ENCODE results near the gene LPP.

LPP gene

DNA sequence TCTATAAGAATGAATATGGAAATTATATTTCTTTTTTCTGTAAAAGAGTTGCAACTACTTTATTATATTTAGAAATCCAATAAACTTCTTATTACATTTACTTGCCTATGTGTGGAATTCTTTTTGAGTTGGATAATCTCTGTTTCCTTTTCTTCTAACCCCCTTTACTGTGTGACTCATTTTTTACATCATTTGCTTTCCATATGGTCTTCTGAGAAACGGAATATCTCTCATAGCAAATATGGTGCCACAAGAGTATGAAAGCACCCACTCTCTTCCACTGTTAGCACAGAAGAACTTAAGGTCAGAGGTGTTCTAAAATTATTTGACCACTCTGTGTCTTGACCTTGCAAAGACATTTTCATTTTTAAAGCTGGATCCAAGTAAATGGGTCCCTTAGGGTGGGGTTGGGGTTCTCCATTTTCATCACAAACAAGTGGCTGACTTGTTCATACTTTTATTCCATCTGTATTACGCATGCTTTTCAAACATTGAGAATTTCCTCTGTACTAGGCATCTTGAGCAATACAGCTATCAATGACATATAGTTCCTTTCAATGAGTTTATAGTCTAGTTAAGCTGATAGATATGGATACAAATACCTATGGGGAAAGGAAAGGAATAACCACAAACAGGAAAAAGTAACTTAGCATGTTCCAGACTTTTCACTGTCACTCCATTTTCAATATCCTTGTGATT is 736.8 kb downstream of the LPP start:
- no peak for DNase-seq (ENCODE audit: low read depth in 2 of 2, low spot score in 1 of 2)

DNA sequence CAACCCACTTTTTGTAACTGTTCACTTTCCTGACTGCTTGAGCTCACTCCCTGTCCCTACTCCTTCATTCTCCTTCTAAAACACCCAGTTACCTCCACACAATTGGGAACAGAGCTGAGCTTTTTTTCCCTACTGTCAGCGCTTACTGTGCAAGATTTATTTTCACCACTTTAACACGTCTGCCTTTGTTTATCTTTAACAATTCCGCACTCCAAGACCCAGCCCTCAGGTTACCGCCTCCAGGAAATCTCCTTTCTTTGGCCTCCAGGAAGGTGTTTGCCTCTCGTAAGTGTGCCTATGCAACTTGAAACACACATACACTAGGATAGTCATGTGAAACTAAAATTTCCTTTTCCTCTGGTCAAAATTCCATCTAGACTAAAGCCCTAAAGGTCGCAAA is 745.9 kb downstream of the LPP start:
- no peak for DNase-seq (ENCODE audit: low read depth in 2 of 2, low spot score in 1 of 2)

DNA sequence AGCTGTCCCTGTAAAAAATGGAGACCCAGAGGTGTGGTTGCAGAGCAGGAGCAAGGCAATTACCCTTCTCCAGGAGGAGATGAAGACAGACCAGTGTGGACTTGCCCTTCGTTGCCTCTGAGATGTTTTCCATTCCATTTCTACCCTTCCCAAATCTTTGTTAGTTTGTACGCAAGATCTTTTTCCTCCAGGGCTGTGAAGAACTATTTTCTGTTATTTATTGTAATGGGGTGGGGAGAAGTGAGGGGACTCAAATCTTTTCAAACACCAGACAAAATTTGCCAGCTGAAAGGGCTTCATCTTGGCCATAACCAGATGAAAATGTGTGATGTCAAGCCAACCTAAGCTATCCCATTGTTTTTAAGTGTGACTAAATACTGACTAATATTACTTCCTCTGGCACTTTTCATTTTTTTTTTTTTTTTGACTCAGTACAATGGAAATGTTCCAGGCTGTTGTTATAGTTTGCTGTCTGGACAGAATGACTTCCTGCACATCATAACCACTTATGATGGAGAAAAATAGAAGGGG is 746.5 kb downstream of the LPP start:
- DNase-seq (ENCODE audit: low read depth in 2 of 2, low spot score in 1 of 2): no peak

DNA sequence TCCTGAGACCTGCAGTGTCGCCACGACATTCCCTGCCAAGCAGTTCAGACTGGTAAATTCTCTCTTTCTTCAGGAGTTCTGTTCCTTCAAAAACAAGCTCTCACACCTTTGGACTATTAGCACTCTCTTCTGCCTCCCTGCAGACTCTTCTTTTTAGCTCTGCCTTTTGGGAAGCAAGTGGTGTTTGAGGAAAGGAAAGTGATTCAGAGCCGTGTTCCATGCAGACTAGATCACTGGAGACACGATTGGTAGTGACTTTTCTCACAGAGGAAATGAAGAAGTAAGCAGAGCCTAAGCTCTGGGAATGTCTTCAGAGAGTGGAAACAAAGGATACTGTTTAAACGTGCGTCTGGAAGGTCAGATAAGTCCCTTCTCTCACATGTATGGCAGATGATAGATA is 747.2 kb downstream of the LPP start:
- DNase-seq (ENCODE audit: low read depth in 2 of 2, low spot score in 1 of 2): no peak

DNA sequence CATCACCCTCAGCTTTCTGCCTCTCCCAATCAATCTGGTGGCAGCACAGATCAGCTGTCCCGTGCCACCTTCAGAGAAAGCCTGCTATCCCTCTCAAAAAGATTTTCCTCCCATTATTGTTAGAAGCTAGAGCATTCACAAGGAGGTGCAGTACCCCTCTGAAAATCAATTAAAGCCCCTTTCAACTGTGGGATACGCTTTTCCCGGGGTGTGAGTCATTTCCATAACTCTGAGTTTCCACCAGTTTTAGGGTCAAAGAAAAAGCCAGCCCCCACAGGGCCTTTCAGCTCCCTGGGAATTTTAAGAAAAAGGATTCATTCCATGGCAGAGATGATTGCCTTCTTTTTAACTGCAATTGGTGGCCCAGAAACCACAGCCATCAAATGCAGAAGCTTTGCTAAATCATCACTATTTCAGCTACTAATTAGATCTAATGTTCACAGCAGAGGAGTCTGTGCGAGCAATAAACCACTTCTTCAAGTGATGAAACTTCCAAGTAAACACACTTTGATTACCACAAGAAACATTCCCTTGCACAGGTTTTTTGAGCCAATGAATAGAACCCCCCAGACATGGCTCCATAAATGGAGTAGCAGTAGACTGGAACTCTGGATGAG is 747.8 kb downstream of the LPP start:
- no peak for DNase-seq (ENCODE audit: low read depth in 2 of 2, low spot score in 1 of 2)

DNA sequence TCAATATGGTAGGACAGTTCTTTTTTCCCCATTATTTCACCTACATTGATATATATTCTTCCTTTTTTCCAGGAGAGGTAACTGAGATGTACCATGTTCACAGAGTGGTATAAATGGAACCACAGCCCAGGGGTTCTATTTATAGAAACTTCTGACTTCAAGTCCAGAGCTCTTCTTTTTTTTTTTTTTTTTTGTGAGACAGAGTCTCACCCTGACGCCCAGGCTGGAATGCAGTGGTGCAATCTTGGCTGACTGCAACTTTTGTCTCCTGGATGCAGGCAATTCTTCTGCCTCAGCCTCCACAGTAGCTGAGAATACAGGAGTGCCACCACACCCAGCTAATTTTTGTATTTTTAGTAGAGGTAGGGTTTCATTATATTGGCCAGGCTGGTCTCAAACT is 750.7 kb downstream of the LPP start:
- no peak for DNase-seq (ENCODE audit: low read depth in 2 of 2, low spot score in 1 of 2)

DNA sequence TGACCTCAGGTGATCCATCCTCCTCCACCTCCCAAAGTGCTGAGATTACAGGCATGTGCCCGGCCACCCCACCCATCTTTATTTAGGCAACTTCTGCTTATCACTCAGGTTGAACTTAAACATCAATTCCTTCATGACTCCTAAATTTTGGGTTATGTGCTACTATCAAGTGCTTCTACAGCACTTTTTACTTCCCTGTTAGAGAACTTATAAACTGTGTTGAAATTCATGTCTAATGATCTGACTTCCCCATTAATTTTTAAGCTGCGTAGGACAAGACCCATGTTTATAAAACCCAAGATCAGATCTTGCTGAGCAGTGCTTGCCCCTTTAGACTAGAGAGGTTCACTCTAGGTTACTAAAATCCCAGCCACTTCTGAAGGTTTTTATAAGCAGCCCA is 751.6 kb downstream of the LPP start:
- no peak for DNase-seq (ENCODE audit: low read depth in 2 of 2, low spot score in 1 of 2)

DNA sequence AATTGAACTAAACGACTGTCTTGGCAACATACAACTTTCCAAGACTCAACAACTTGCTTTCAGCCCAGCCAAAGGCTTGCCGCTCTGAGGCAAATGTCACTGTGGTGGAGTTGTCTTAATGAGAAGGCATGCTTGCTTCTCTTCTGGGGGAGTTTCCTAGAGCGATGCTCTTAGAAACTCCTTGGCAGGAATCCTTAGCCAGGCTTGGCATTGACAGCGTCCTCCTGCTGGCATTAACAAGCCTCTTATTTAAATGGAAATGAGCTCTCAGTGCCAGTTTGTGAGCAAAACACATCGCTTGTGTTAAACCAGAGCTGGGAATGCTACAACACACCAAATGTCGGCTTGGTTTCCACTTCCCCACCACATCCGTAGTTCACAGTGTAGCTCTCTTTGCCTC is 752.3 kb downstream of the LPP start:
- DNase-seq (ENCODE audit: low read depth in 2 of 2, low spot score in 1 of 2): no peak

DNA sequence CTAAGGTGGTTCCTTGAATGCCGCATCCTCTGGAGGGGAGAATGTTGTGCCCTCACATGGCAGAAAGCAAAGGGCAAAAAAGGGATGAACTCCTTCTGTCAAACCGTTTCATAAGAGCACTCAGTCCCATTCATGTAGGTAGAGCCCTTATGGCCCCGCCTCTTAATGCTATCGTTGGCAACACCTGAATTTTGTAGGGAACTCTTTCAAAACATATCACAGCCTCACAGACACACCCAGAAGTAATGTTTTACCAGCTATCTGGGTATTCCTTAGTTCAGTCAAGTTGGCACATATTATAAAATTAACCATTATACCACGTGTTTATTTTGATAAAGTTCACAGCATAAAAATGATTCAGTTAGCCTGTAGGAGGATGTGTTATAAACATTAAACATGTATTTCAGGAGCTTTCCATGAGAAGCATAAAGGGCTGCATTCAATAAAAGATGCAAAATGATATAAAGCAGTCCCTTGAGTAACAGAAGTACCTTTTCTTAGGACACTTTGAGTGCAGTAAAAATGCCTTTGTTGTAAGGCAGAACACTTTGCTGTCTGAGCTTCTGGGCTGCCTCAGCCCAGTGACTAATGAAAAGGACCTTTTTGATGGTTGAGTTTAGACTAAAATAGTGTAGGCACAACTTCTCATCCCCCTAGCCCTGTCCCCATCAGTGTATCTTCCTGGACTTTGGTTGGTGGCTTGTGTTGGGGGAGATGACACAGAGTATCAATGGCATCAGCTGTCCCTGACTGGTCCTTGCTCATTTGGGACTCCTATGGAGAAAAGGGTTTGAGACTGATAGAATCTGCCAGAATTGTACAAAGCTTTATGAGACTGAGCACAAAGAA is 754.3 kb downstream of the LPP start:
- no peak for DNase-seq (ENCODE audit: low read depth in 2 of 2, low spot score in 1 of 2)

DNA sequence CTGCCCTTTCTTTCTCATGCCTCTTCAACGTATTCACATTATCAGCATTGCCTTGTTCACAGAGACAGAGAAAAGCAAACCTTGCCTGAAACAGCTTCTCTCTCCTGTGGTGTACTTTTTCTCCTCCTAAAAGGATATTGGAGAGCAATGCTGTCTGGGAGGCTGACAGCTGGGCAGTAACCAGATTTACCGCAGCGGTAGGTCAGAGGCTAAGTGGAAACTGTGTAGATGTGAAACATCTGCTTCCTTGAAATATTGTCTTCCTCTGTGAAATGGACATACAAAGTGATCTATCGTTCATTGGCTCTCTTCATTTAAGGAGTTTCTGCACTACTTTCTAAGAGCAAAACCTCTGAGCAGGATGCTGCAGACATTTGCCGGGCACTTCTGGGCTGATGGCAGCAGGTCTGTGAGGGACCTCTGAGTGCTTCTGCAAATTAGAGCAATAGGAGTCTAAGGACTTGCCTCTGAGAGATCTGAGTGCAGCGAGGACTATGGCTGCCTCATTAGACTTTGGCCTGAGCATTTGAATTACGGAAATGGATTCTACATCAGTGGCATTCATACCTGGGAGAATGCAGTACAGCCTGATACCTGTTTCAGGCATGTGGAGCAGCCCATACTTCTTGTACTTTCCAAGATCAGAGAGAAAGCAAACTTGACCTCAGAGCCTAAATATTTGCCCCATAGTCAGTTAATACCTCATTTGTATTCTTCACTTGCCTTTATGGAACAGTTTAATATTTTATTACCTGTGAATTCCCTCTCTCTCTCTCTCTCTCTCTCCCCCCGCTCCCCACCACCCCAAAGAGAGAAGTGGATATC is 757.3 kb downstream of the LPP start:
- DNase-seq (ENCODE audit: low read depth in 2 of 2, low spot score in 1 of 2): no peak

DNA sequence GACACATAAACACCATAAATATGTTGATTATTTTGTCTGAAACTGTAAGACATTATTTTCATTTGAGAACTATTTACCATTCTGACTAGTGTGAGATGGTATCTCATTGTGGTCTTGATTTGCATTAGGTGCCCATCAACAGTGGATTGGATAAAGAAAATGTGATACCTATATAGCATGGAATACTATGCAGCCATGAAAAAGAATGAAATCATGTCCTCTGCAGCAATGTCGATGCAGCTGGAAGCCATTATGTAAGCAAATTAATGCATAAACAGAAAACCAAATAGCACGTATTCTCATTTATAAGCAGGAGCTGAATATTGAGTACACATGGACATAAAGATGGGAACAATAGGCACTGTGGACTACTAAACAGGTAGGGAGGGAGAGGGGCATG is 759.1 kb downstream of the LPP start:
- no peak for DNase-seq (ENCODE audit: low read depth in 2 of 2, low spot score in 1 of 2)

DNA sequence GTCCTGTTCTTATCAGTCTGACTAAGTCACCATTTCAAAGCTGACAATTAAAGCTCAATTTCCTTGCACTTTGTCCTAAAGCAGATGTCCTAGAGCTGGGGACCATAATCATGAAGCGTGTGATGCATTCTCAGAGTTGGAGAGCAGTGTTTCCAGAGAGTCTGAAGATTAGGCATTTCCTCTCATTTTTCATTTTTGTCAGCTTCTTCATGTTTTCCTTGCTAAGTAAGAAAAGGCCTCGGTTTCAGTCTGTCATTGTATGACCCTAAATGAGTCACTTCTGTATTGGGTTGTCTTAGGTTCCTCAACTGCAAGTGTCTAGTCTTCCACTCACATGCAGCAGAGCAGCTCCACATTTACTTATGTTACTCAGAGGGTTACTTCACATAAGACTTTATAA is 760.6 kb downstream of the LPP start:
- no peak for DNase-seq (ENCODE audit: low read depth in 2 of 2, low spot score in 1 of 2)

DNA sequence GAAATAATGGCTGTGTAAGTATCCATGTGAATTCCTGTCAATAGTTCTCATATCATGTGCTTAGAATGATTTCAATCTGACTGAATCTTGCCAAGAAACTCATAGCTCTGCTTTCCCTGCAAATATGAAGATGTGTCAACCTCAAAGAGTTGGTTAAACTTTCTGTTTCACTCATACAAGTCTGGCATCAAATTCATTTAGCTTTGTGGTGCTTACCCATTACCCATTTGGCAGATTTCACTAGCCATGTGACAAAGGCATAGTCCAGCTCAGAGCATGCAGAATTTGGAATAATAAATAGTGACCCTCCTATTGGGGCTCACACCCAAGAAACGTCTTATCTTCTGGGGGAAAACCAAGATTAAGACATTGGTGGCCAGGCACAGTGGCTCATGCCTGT is 761.2 kb downstream of the LPP start:
- DNase-seq (ENCODE audit: low read depth in 2 of 2, low spot score in 1 of 2): no peak

DNA sequence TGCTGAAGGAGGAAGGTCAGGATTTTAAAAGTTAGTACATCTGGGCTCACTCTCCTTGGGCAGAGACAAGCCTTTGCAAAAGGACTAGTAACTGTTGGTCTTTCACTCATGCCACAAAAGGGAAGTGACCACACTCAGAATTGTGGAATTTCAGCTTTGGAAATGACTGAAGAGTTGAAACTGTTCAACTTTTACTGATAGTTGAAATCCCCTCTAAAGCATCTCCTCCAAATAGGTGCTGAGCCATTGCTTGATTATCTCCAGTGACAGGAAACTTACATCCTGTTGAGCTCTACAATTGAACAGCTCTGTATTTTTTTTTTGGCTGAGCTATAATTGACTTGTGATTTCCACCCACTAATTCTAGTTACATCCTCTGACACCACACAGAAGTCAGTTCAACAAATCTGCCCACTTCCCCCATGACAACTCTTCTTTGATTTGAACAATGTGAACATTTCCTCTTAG is 763.0 kb downstream of the LPP start:
- DNase-seq (ENCODE audit: low read depth in 2 of 2, low spot score in 1 of 2): no peak

DNA sequence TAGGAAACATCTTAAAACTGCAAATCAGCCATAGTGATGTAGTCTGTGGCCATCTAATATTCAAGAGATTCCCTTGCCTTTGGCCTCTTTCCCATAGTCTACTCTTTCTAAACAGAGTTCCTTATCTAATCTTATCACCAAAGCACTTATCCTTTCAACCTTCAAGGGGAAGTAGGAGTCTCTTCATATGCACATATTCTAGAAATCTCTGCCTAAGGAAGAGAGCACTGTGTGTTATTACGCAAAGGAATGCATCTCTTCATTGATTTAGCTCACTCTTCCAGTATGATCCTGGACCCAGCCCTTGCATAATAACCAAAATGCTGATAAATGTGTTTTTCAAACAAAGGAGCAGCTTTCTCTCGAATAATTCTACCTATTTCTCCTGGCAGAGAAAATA is 764.1 kb downstream of the LPP start:
- no peak for DNase-seq (ENCODE audit: low read depth in 2 of 2, low spot score in 1 of 2)

DNA sequence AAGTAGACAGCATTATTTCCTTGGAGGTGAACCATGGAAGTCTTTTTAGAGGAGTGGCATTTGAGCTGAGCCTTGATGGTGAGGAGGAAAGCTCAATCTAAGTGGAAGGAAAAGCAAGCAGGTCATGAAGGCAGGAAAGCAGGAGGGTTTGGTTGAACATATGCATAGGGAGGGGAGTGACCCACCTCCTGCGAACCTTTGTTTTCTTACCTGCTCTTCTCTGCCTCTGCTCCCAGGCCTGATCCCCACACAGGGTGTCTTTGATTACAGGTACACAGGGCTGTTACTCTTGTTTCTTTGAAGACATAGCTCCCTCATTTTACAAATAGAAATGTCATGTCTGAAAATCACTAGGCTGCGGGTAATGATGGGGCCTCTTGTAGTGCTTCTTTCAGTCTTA is 769.7 kb downstream of the LPP start:
- DNase-seq (ENCODE audit: low read depth in 2 of 2, low spot score in 1 of 2): no peak

DNA sequence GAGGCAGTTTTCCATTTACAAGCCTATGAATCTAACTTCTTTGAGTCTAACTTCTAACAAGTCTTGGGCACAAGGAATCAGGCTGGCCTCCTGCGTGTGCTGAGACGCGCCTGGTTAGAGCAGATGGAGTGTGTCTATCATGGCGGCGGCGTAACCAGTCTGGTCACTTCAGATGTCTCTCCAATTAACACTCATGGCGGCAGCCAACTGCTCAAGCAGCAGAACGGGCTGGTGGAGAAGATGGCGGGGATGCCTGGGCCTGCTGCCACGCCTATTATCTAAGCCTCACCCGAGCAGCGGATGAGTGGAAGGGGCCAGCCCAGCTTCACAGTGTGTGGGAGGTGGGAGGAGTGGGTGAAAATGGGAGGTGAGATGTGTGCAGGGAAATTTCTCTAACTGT is 771.4 kb downstream of the LPP start:
- no peak for DNase-seq (ENCODE audit: low read depth in 2 of 2, low spot score in 1 of 2)

DNA sequence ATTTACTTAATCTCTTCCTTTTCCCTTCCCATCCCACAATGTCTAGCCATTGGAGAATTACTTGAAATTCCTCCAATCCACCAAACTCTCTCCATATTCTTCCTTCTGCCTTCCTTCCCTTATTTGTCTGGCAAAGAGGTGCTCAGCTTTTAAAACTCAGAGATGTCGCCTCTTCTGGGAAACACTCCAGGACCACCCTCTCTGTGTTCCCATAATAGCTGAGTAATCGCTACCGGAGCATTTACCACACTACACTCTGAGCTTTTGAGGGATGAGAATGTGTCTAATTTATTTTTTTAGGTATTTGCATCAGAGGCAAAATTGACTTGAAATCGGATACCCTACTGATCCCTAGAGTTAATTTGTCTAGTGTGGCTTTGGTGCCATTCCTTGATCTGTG is 772.2 kb downstream of the LPP start:
- no peak for DNase-seq (ENCODE audit: low read depth in 2 of 2, low spot score in 1 of 2)

DNA sequence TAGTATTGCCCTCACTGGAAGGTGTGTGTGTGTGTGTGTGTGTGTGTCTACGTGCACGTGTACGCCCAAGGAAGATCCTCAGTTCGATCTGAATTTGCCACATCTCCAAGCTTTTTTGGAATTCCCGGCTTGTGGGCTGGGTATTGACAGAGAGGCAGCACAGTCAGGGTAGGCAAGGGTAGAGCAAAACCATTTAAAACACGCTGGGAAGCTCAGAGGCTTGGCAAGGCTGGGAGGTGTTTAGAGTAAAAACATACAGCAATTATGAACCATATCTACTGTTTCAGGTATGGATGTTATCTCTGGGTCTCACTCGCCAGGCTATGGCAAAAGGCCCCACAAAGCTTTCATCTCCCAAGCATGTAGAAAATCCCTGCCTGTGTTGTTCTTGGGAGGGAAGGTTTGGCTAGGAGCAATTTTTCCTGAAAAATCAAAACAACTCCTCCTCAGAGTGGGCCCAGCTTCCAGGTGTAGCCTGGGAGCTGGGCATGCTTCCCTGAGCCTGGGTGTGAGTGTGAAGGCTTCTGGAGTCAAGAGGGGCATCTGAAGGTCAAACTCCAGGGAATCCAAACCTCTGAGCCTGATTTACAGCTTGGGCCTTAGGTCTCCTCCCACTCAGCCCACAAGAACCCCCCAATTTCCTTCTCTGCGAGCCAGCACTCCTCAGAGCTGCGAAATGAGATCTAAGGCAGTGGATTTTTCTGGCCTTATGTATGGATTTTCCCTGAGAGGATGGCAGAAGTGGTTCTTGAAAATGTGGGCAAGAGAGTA is 773.0 kb downstream of the LPP start:
- DNase-seq (ENCODE audit: low read depth in 2 of 2, low spot score in 1 of 2): no peak

DNA sequence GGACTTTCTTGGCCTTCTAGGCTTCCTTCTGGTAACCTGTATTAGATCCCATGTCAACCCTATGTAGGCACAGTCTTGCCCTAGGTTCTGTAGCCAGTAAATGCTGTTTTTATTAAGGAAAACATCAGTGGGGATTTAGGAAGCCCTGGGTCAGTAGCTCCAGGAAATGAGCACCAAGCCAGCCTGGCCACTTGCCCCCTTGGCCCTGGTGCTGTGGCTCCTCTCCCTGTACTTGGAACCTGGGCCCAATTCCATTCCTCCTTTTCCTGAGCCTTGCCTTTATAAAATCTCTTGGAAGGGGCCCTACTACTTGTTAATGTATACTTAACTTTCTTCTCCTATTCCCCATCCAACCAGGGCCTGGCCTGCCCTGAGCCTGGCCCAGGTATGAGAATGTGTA is 774.0 kb downstream of the LPP start:
- DNase-seq (ENCODE audit: low read depth in 2 of 2, low spot score in 1 of 2): no peak

Data from stimulated activated CD8-positive, alpha-beta memory T cell treated with anti-CD3 and anti-CD28 coated beads, Interleukin-4, amount 100 ng/mL, for 1 hour (primary cell).